Measurements from ENCODE around the gene FOXD2. TPM values are rescaled to one million over a fixed set of nuclear protein-coding genes. Genes with fewer than 3 reads are reported as not detected.

FOXD2 gene
- polyA plus RNA-seq, 1 donor, result 1.6 TPM

DNA sequence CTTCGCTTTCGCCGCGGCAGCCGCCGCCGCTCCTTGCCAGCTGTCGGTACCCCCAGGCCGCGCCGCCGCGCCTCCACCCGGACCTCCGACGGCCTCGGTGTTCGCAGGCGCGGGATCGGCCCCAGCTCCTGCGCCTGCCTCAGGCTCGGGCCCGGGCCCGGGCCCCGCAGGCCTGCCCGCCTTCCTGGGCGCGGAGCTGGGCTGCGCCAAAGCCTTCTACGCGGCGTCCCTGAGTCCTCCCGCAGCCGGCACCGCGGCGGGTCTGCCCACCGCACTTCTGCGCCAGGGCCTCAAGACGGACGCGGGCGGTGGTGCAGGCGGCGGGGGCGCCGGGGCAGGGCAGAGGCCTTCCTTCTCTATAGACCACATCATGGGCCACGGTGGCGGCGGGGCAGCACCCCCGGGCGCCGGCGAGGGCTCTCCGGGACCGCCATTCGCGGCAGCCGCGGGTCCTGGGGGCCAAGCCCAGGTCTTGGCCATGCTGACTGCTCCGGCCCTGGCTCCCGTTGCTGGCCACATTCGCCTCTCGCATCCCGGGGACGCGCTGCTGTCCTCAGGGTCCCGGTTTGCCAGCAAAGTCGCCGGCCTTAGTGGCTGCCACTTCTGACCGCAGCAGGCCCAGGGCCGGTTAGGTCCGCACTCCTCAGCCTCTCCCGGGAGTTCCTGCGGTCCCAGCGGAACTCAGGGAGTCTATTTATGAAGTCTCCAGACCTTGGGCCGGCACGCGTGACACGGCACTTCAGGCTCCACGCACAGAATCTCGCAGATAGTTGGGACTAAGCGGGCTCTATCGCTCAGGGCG is 1.4 kb downstream of the FOXD2 start:
- no peak overlapping the region for H3K27ac ChIP-seq (ENCODE audit: low read length)
- no peak for DNase-seq
- peaks cover 8% of the 10 kb centered on the region for H3K4me1 ChIP-seq (ENCODE audit: control insufficient read depth, insufficient read depth, low read length)
- no peaks in the 10 kb centered on the region for H3K36me3 ChIP-seq (ENCODE audit: control insufficient read depth, insufficient read depth, low read length)
- WGBS (ENCODE audit: insufficient coverage, low lambda C conversion rate), result no CpG with 5 or more reads among the region's 86 CpGs
- peaks cover 85% of the 10 kb centered on the region for H3K27me3 ChIP-seq (ENCODE audit: control insufficient read depth, insufficient read depth, low read length)
- H3K4me3 ChIP-seq (ENCODE audit: low read length), result no peak overlapping the region
- H3K9me3 ChIP-seq (ENCODE audit: control insufficient read depth, low read depth, low read length), result peaks cover 3% of the 10 kb centered on the region

DNA sequence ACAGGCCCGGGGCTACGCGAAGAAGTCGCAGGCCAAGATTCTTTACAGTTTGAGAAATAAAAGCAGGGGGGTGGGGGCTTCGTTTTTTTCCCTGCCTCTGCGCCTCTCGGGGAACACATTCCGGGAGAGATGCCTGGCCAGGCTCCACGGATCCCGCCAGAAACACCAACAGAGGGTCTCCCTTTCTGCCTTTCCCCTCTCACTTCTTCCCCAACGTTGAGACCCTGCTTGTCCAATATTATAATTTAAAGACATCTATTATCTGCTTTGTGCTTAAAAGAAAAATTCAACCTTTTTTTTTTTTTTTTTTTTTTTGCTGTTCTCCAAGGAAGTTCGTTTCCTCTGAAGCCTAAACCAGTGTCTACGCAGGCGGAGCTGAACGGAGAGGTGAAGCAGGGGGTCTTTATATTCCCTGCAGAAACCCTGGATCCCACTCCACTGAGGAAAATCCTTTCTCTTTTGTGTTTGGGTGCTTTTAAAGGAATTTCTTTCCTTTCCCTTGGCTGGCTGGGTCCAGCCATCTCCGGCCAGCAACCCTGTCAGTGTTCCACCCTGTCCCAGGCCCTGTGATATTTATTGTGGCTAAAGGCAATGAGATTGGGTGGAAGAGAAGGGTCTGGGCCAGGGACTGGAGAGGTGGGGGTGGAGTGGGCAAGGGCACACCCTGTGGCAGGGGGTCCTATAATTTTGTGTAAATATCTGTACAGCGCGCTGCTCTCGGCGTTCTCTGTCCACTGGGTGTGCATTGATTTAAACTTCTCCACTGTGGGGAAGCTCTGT is 2.2 kb downstream of the FOXD2 start:
- Histone ChIP-seq H3K4me3 (ENCODE audit: low read length) (no peak overlapping the region), H3K9me3 (ENCODE audit: control insufficient read depth, low read depth, low read length) (peaks cover 7% of the 10 kb centered on the region), H3K36me3 (ENCODE audit: control insufficient read depth, insufficient read depth, low read length) (no peaks in the 10 kb centered on the region), H3K4me1 (ENCODE audit: control insufficient read depth, insufficient read depth, low read length) (peaks cover 13% of the 10 kb centered on the region), H3K27me3 (ENCODE audit: control insufficient read depth, insufficient read depth, low read length) (peaks cover 85% of the 10 kb centered on the region), H3K27ac (ENCODE audit: low read length) (no peak overlapping the region)
- no peak for DNase-seq
- 71% methylated on average over 9 of the region's 20 CpGs for WGBS (ENCODE audit: insufficient coverage, low lambda C conversion rate)

DNA sequence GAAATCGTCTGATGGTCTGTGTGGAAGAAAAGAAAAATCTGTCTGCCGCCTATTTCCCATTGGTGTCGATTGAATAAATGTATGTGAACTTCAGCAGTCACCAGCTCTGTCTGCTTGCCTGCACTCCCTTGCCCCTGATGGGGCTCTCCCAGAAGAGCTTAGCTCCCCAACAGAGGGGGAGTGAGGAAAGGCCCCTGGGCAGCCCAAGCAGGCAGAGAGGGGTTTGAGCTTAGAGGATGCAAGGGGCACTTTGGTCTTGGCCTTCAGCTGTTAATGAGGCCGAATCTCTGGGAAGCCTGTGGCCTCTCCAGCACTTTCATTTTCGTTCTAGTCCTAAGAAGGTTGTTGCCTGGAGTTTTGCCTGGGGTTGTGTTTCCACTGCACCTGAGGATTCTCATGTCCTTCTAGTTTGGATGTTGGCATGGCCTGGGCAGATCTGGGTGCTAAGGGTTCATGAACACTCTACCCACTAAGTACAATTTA is 2.8 kb downstream of the FOXD2 start:
- Histone ChIP-seq H3K27me3 (ENCODE audit: control insufficient read depth, insufficient read depth, low read length) (peaks cover 86% of the 10 kb centered on the region), H3K27ac (ENCODE audit: low read length) (no peak overlapping the region), H3K4me1 (ENCODE audit: control insufficient read depth, insufficient read depth, low read length) (peaks cover 16% of the 10 kb centered on the region), H3K36me3 (ENCODE audit: control insufficient read depth, insufficient read depth, low read length) (no peaks in the 10 kb centered on the region), H3K9me3 (ENCODE audit: control insufficient read depth, low read depth, low read length) (peaks cover 9% of the 10 kb centered on the region), H3K4me3 (ENCODE audit: low read length) (no peak overlapping the region)
- no CpG with 5 or more reads among the region's 5 CpGs for WGBS (ENCODE audit: insufficient coverage, low lambda C conversion rate)
- DNase-seq, result peak in 1 of 2 donors; percentile 38

DNA sequence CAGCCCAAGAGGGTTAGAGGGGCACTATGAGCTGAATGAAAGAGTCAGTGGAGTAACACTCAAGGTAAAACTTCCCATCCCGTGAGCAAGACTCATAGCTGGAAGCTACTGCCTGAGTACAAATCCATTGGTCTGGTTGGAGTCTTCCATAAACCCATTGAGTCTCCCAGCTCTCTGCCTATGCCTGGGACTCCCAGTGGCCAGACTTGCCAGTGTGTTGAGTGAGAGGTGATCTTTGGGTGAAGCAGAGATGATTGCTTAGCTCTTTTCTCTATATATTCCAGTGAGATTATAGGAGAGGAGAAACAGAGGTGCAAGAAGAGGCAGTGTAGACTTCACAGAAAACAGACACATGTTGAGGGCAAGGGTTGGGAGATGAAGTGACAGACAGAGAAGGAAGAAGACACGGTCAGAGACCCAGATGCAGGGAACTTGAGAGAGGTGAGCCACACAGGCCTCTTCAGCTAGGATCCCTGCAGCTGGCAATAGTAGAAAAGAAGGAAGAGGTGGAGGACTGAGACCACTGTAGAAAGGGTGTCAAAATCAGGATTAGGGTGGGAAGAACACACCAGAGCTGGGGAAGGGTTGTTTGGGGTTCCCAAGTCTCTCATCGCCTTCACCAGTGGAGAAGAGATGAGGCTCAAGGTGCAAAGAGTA is 3.7 kb downstream of the FOXD2 start:
- no peak overlapping the region for H3K4me3 ChIP-seq (ENCODE audit: low read length)
- no CpG with 5 or more reads among the region's 3 CpGs for WGBS (ENCODE audit: insufficient coverage, low lambda C conversion rate)
- no peaks in the 10 kb centered on the region for H3K36me3 ChIP-seq (ENCODE audit: control insufficient read depth, insufficient read depth, low read length)
- H3K27ac ChIP-seq (ENCODE audit: low read length), result no peak overlapping the region
- H3K27me3 ChIP-seq (ENCODE audit: control insufficient read depth, insufficient read depth, low read length), result peaks cover 86% of the 10 kb centered on the region
- peaks cover 16% of the 10 kb centered on the region for H3K4me1 ChIP-seq (ENCODE audit: control insufficient read depth, insufficient read depth, low read length)
- H3K9me3 ChIP-seq (ENCODE audit: control insufficient read depth, low read depth, low read length), result peaks cover 9% of the 10 kb centered on the region
- DNase-seq, result no peak

DNA sequence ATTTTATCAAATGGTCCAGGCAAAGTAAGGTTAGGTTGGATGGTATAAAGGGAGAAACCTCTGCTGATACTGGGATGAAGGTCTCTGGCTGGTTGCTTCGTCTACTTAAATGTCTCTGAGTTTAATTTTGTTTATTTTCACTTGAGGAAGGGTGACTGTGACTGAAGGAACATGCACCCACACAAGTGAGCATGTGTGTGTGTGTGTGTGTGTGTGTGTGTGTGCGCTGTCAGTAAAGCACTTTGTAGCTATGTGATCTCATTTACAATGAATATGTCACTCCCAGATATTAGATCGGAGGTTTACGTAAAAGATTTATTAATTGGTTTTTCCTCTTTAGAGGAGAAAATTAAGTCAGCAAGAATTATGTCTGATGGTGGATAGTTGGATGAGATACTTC is 4.4 kb downstream of the FOXD2 start:
- no peak overlapping the region for H3K27ac ChIP-seq (ENCODE audit: low read length)
- H3K4me1 ChIP-seq (ENCODE audit: control insufficient read depth, insufficient read depth, low read length), result peaks cover 16% of the 10 kb centered on the region
- peaks cover 88% of the 10 kb centered on the region for H3K27me3 ChIP-seq (ENCODE audit: control insufficient read depth, insufficient read depth, low read length)
- WGBS (ENCODE audit: insufficient coverage, low lambda C conversion rate), result no CpG with 5 or more reads among the region's 4 CpGs
- H3K4me3 ChIP-seq (ENCODE audit: low read length), result no peak overlapping the region
- no peak for DNase-seq
- no peaks in the 10 kb centered on the region for H3K36me3 ChIP-seq (ENCODE audit: control insufficient read depth, insufficient read depth, low read length)
- H3K9me3 ChIP-seq (ENCODE audit: control insufficient read depth, low read depth, low read length), result peaks cover 9% of the 10 kb centered on the region

DNA sequence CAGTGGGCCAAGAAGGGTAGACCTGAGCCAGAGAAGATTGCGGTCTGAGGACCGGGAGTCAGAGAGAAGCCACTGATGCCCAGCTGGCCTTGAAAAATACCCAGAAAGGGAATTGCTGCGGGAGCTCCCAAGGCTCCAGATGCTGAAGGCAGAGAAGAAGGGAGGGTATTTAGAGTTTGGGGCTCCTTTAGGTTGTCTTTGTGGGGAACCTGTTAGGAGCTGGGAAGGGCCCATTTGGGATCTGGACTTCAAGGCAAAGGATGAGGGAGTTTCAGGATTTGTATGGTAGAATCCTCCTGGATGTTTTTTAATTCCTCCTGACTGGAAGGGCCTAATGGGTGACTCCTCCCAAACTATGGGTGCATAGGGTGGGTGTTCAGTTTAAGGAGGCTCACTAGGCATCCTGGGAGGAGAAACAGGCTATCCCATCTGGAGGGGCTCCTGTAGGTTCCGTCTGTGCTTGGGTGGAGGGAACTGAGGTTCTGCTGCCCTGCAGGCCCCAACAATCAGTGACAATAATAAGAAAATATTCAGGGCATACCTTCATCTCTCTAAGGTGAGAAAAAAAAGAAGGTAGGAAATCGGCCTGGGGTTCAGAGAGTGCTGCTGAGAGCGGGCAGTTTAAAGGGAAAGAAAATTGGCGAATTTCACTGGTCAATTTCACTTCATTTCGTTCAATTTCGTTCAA is 5.1 kb downstream of the FOXD2 start:
- Histone ChIP-seq H3K27me3 (ENCODE audit: control insufficient read depth, insufficient read depth, low read length) (peaks cover 92% of the 10 kb centered on the region), H3K4me1 (ENCODE audit: control insufficient read depth, insufficient read depth, low read length) (peaks cover 16% of the 10 kb centered on the region), H3K36me3 (ENCODE audit: control insufficient read depth, insufficient read depth, low read length) (no peaks in the 10 kb centered on the region), H3K9me3 (ENCODE audit: control insufficient read depth, low read depth, low read length) (peaks cover 9% of the 10 kb centered on the region), H3K4me3 (ENCODE audit: low read length) (no peak overlapping the region), H3K27ac (ENCODE audit: low read length) (no peak overlapping the region)
- no peak for DNase-seq
- whole genome bisulfite sequencing (ENCODE audit: insufficient coverage, low lambda C conversion rate), result no CpG with 5 or more reads among the region's 9 CpGs

DNA sequence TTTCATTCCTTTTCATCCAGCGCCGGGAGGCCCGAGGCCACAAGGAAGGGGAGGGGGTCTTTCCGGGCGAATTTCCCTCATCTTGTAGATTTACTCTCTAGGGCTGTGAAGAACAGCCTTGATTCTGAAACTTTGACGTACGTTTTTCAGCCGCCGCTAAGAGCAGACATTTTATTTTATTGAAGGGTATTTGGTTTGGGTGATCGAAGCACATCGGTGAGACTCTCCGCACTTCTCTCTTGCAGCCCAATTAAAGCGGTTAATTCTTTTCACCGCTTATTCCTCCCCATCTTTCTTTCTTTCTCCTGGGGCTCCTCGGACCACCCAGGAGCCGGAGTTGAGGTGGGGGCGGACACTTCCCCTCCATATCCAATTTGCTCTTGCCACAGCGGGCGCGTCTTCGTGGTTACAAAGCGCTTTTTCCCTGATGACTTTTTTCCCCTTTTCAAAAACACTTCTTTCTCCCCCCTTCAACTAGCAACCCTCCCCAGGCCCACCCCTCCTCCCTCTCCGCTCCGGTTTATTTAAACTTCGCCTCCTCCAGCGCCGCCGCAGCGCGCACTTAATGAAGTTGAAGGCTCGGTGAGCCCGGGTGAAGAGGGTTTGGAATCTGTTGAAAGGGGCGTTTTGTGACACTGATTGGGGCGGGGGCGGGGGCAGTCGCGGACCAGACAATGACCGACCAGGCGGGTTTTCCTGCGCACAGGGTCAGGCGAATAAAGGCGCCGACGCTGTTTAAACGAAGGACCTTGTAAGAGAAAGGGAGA is 5.9 kb downstream of the FOXD2 start:
- 40% methylated on average over 2 of the region's 45 CpGs for WGBS (ENCODE audit: insufficient coverage, low lambda C conversion rate)
- Histone ChIP-seq H3K4me3 (ENCODE audit: low read length) (no peak overlapping the region), H3K9me3 (ENCODE audit: control insufficient read depth, low read depth, low read length) (peaks cover 9% of the 10 kb centered on the region), H3K36me3 (ENCODE audit: control insufficient read depth, insufficient read depth, low read length) (no peaks in the 10 kb centered on the region), H3K4me1 (ENCODE audit: control insufficient read depth, insufficient read depth, low read length) (peaks cover 16% of the 10 kb centered on the region), H3K27me3 (ENCODE audit: control insufficient read depth, insufficient read depth, low read length) (peaks cover 94% of the 10 kb centered on the region), H3K27ac (ENCODE audit: low read length) (no peak overlapping the region)
- peak in 1 of 2 donors; percentile 37 for DNase-seq

DNA sequence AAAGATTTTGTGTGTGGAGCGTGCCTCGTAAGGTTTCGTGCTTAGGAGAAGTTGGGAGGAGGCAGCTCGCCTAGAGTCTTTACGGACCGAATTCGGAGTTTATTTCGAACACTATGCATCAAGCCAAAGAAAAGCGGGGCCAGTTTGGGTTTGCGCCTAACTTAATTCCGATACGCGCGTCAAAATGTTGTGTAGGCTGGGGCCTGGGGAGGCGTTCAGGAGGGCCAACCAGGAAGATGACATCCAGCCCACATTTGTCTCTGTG is 6.4 kb downstream of the FOXD2 start:
- Histone ChIP-seq H3K27me3 (ENCODE audit: control insufficient read depth, insufficient read depth, low read length) (peaks cover 97% of the 10 kb centered on the region), H3K27ac (ENCODE audit: low read length) (no peak overlapping the region), H3K4me3 (ENCODE audit: low read length) (no peak overlapping the region), H3K9me3 (ENCODE audit: control insufficient read depth, low read depth, low read length) (peaks cover 8% of the 10 kb centered on the region), H3K36me3 (ENCODE audit: control insufficient read depth, insufficient read depth, low read length) (no peaks in the 10 kb centered on the region), H3K4me1 (ENCODE audit: control insufficient read depth, insufficient read depth, low read length) (peaks cover 16% of the 10 kb centered on the region)
- WGBS (ENCODE audit: insufficient coverage, low lambda C conversion rate), result no CpG with 5 or more reads among the region's 15 CpGs
- DNase-seq, result peak in 1 of 2 donors; percentile 33

DNA sequence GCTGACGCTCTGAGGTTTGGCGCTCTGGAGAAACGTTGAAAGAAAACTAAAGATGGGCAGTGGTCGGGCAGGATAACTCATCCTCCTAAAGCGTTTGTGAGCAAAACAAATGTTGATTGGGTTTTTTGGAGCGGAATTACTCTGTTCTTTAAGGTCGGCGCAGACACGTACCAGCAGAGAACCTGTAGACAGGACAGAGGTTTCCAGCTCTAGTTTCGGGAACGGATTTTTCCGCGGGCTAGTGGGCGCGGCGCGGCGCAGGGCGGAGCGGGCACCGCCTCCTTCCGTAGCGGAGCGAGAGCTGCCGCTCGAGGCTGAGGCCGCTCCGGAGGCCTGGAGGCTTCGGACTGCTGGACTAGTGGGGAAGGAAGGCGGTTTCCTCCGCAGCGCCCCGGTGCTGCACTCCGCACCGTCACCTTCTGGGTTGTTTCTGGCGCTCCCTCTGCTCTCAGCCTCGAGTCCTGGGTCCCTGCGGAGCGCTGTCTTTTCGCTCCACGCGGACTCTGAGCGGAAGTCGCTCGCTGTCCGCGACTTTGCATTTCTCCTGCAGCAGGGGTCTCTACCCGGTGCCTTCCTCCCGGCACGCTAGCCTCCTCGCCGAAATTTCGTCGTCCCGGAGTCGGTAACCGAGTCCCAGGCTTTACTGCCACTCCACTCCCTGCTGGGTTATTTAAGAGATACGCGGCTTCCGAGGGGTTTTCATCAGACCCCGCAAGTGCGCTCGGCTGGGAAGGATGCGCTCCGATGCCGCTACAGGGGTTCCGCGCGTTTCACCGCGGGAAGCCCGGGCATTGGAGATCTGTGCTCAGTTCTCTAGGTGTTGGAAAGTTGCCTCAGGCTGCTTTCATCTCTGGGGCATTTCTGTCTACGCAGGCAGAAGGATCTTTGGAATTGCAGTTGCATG is 7.0 kb downstream of the FOXD2 start:
- H3K27me3 ChIP-seq (ENCODE audit: control insufficient read depth, insufficient read depth, low read length), result peaks cover 97% of the 10 kb centered on the region
- H3K4me1 ChIP-seq (ENCODE audit: control insufficient read depth, insufficient read depth, low read length), result peaks cover 16% of the 10 kb centered on the region
- peaks cover 6% of the 10 kb centered on the region for H3K9me3 ChIP-seq (ENCODE audit: control insufficient read depth, low read depth, low read length)
- no CpG with 5 or more reads among the region's 73 CpGs for WGBS (ENCODE audit: insufficient coverage, low lambda C conversion rate)
- H3K27ac ChIP-seq (ENCODE audit: low read length), result no peak overlapping the region
- no peaks in the 10 kb centered on the region for H3K36me3 ChIP-seq (ENCODE audit: control insufficient read depth, insufficient read depth, low read length)
- DNase-seq, result peak in 1 of 2 donors; percentile 59
- H3K4me3 ChIP-seq (ENCODE audit: low read length), result no peak overlapping the region

Data from large intestine (tissue), 3 donors.